HT1080 (cell line): Measurements from ENCODE around the gene MYO1D. TPM values are rescaled to one million over a fixed set of nuclear protein-coding genes. Genes with fewer than 3 reads are reported as not detected.

Source experiments
- DNase-seq: peaks from one replicate; pipeline ENCODE4 v3.0.0-alpha.2; 2015; ENCODE audit warnings: low read depth
- total RNA-seq: library from RNA; depleted of rRNA; stranded (reverse); fragments of >200 nt; shearing (Covaris generic); gene quantifications from 2 replicates; pipeline ENCODE4 v1.2.3, GENCODE V29; 2014

MYO1D gene
- total RNA-seq, 1 experiment from 2014 or later = 4.5 TPM

- no peak for DNase-seq
Observed at GRCh38 chr17:32588135-32588534, 288.8 kb downstream of the MYO1D start.

DNA sequence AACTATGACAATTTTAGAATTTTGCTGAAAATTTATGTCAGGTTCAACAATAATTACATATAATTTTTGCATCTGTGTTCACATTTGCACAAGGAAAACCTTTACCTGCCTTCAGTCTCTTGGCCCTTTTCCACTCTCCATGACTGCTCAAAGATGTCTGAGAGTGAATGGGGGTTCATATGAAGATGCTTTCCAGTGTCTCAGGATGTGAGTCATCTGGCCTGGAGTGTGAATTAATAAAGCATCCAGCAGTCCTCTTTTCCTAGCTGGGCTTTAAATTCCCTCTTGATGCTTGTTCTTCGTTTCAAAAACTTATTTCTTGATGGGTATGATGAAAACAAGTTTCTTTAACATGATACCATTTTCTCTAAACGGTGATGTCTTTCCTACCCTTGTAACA lies 290.3 kb downstream of the MYO1D start:
- DNase-seq = peak; percentile 61

GRCh38 chr17:32584792-32585191 lies 292.1 kb downstream of the MYO1D start:
- no peak for DNase-seq

GRCh38 chr17:32583053-32583452 lies 293.9 kb downstream of the MYO1D start:
- no peak for DNase-seq

GRCh38 chr17:32575852-32576251 lies 301.1 kb downstream of the MYO1D start:
- no peak for DNase-seq

DNA sequence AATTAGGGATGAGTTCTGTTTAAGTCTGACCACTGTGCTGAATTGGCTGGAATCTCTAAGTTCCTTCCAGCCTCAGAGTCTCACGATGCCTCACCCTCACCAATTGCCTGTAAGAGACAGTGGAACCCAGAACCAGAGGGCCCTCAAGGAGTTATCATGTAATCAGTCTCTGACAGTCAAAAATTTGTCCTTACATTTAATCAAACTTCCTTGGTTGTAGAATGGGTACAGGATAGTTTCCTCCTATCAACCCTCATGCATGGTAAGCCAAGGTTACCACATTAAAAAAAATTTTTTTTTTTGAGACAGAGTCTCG lies 306.9 kb downstream of the MYO1D start:
- DNase-seq = peak; percentile 17

DNA sequence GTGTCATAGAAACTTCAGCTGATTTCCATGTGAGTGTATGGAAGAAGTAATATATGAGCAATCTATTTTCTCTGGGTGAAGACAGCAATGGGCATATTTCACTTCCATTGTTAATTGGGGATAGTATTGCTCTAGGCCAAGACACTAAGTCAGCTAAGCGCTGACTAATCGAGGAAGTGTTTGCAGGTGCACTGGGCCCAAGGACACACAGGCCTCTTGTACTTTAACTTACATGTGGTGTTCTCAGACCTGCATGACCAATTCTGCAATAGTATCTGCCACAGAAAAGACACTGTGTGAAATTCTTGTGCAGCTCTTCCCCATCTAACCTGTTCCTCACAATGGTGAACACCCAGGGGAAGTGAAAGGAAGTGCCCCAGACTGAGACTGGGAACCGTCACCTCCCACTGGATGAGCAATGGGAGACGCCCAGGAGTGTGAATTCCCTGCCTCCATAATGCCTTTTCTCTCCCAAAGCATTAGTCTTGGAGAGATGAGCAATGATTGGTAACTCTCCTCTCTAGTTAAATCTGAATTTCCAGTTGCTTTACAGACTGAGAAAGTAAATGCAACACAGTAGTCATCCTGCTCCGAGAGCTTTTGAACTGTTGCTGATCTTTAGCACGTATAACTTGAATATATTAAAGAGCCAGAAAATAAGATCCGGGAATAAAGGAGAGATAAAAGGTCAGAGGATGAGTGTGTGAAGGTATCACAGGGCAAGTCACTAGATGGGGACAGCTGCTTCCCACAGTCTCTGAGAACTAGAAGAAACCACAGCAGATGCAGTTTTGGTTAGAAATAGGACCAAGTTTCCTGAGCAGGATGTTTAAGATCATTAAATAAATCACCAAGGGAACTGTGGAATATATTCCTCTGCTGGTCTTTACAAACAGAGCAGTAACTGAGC lies 307.5 kb downstream of the MYO1D start:
- DNase-seq = peak; percentile 67

- no peak for DNase-seq
Observed at GRCh38 chr17:32568705-32569104, 308.2 kb downstream of the MYO1D start.

- no peak for DNase-seq
Observed at GRCh38 chr17:32567511-32567910, 309.4 kb downstream of the MYO1D start.

DNA sequence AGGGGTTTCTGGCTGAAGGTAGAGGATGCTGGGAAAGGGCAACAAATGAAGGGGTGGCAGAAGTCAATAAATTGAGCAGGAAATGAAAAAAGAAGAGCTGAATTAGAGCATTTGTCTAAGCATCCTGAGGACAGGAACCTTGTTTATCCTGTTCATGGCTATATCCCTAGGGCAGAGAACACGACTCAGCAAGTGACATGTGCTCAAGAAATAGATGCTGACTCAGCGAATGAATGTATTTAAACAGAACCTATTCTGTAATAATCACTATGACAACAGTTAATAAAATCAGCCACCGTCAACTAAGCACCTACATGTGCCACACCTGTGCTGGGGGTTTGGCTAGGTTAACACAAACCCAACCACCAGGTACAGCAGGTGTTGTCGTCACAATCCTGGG lies 309.8 kb downstream of the MYO1D start:
- DNase-seq = no peak

DNA sequence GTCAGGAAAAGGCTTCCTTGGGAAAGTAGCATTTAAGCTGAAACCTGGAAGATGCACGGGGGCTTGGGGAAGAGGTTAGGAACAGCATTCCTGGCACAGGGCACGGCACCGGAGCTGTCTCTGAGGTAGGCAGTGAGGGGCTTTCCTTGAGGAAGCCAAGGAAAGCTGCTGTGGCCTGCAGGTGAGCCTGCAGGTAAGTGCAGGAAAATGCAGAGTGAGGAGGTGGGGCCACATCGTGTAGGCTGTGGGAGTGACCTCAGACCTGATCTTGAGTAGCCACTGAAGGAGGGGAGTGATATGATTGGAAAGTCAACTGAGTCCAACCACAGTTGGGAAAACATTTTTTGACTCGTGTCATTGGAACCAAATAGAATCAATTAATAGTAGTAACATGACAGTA lies 310.6 kb downstream of the MYO1D start:
- DNase-seq = no peak

- DNase-seq = no peak
Observed at GRCh38 chr17:32565401-32565800, 311.5 kb downstream of the MYO1D start.

DNA sequence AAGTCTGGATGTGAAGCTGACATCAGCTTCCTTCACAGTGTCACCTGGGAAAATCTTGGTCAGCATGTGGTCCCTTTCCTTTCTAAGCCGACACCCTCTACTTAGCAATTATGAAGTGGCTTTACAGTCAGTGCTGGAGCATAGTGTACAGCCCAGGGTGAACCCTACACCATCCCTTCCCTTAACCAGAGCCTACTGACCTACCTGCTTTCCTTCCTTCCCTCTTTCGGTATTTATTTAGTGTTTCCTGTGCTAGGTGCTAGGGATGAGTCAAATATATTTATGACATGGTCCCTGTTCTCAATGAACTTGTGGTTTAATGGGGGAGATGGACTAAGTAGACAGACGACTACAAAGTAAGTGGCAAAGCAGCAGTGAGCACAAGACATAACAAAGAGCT lies 312.6 kb downstream of the MYO1D start:
- peak; percentile 20 for DNase-seq

DNA sequence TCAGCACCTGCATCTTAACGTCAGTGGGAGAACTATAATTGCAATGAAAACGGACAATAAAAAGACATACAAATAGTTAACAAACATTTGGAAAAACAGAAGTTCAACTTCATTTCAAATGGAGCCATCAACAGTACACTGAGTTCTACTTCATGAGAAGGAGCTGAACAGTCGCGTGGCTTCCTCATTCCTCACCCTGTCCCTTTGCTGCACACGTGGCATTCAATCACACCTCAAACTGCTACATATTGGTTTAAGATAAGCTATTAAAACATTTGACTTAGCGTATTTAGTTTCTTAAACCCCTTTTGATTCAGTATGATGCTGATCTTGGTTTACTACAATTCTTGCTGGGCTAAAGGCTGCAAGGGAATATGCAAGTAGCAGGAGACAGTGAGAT lies 313.3 kb downstream of the MYO1D start:
- no peak for DNase-seq

DNA sequence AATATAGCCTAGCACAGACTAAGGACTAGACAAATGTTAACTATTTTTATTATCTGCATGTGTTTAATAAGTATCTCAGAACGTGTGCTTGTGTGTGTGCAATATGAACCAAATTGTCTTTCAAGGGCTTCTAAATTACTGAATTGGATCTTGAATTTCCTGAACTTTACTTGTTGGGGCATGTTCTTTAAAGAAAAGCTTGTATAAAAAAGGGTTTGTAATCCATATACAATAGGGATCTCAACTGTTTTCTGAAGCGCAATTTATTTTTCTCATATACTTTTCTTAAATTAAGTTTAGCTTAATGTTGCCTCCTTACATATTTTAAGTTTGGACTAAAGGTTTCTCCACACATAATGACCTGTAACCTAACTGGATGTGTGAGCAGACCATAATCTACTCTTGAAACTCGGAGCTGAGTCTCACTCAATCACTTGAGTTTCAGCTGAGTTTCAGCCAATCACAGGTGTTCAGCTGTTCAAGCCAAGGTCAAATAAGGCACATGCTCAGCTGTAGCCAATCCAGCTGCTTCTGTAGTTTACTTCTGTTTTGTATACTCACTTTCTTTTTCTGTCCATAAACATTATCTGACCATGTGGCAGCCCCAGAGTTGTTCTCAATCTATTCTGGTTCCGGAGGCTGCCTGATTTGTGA lies 317.8 kb downstream of the MYO1D start:
- no peak for DNase-seq

DNA sequence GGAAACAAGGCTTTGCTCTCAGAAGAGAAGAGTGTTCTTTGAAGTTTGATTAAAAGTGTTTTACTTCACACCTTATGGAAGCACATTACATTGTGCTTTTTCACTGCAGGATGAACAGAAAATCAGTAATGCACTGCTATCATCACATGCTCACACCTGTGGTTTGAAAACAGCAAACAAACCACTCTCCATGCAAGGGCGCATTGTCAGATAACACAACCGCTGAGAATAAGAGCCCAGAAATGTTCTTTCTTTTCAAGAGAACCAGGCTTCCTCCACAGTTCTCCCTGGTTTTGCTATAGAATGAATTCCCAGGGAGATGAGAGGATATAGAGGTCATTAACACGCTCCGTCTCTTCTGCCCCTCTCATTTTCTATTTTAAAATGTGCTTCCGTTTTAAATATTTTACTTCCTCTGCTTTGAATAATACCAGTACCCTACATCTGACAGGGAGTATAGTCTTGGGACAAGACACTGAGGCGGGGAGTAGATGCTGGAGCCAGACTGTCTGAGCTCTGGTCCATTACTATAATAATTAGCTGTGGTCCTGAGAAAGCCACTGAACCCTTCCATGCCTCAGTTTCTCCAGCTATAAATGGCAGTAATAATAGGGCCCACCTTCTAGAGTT lies 318.5 kb downstream of the MYO1D start:
- DNase-seq = no peak

GRCh38 chr17:32555611-32556310 lies 321.2 kb downstream of the MYO1D start:
- DNase-seq = no peak

GRCh38 chr17:32553168-32553567 lies 323.8 kb downstream of the MYO1D start:
- no peak for DNase-seq

DNA sequence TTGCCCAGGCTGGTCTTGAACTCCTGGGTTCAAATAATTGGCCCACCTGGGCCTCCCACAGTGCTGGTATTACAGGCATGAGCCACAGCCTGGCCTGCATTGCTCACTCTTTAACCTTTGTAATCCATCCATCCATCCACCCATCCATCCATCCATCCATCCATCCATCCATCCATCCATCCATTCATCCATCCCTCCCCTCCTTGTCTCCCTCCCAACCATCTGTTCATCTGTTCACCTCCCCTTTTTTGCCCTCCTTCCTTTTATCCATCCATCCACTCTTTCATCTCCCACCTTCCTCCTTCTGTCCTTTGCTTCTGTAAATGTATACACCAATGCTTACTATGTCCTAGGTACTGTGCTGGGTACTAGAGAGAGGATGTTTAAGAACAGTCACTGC lies 324.6 kb downstream of the MYO1D start:
- DNase-seq = no peak

GRCh38 chr17:32551186-32551955 lies 325.6 kb downstream of the MYO1D start:
- peak; percentile 82 for DNase-seq

DNA sequence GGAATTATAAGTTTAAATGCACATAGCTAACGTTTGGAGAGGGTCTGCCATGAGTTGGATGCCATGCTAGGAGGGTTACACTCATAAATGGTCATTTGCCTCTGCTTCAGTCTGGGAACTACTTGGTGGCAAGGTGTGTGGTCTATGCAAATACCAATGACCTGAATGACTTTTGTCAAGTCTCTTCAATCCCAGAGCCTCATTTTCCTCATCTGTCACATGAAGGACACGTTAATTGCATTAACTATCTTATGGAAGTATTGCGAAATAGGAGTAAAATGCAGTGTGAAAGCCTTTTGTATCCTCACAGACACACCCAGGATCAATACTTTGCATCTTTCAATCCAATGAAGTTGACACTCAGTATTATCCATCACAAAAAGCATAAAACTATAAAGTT lies 327.4 kb downstream of the MYO1D start:
- no peak for DNase-seq
